SK-N-SH (cell line): ENCODE data around the gene EML1.

Experiments
- CHD2 ChIP-seq: fragments of 150-350 bp; IDR thresholded peaks from 2 replicates; pipeline ENCODE4 v1.6.1; 2018; ENCODE audit warnings: low read length; ENCODE audit not compliant: partially characterized antibody
- CTCF ChIP-seq: fragments of 200-600 bp; sonication (generic); IDR thresholded peaks from 2 replicates; pipeline ENCODE4 v1.6.1; 2017; ENCODE audit warnings: antibody characterized with exemption, mild to moderate bottlenecking, moderate library complexity
- FOXJ3 ChIP-seq: sonication (generic); formaldehyde crosslinking; IDR thresholded peaks from 2 replicates; pipeline ENCODE4 v1.5.1; 2020; ENCODE audit warnings: mild to moderate bottlenecking, missing genetic modification reagents
- FOXM1 ChIP-seq: IDR thresholded peaks from 2 replicates; pipeline ENCODE4 v1.4.0; 2012; ENCODE audit warnings: low read depth, mild to moderate bottlenecking
- JUND ChIP-seq: IDR thresholded peaks from 2 replicates; pipeline ENCODE4 v1.4.0; 2012
- MXI1 ChIP-seq: IDR thresholded peaks from 2 replicates; pipeline ENCODE4 v1.6.1; 2012; ENCODE audit warnings: mild to moderate bottlenecking, low read depth, low read length, improper control_type of control experiment
- NFIC ChIP-seq: IDR thresholded peaks from 2 replicates; pipeline ENCODE4 v1.4.0; 2012; ENCODE audit warnings: borderline replicate concordance
- PBX3 ChIP-seq: IDR thresholded peaks from 2 replicates; pipeline ENCODE4; 2012
- POLR2AphosphoS5 ChIP-seq: IDR thresholded peaks from 2 replicates; pipeline ENCODE4 v1.6.1; 2012; ENCODE audit warnings: low read depth, low read length
- SIN3A ChIP-seq: IDR thresholded peaks from 2 replicates; pipeline ENCODE4 v1.6.1; 2012; ENCODE audit warnings: low read depth, mild to moderate bottlenecking, low read length, moderate library complexity, borderline replicate concordance
- SMC3 ChIP-seq: IDR thresholded peaks from 2 replicates; pipeline ENCODE4 v1.6.1; 2012; ENCODE audit warnings: low read depth, low read length, improper control_type of control experiment
- TCF12 ChIP-seq: IDR thresholded peaks from 2 replicates; pipeline ENCODE4 v1.4.0; 2012
- USF1 ChIP-seq: IDR thresholded peaks from 2 replicates; pipeline ENCODE4 v1.4.0; 2012; ENCODE audit warnings: low read depth, borderline replicate concordance

DNA sequence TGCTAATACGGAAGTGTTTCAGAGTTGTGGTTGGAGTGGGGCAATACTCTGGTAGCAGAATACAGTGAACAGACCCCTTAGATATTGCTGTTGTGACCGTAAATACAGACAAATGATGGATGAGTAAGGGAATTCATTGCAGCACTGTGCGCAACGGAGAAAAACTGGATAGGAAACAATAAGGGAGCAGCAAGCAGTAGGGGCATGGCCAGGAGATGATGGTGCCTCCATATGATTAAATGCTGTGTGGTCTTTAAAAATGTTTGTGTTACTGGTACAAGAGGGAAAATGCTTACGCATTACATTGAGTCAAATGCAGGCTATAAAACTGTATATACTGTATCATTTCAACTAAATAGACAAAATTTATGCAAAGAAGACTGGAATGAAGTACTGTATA is 61.6 kb downstream of the EML1 start:
- TF ChIP-seq CTCF (no peak), POLR2AphosphoS5 (no peak), MXI1 (no peak), JUND (no peak), SMC3 (no peak), TCF12 (no peak), FOXM1 (no peak), NFIC (no peak), FOXJ3 (CRISPR knock-in tag) (no peak), USF1 (no peak), SIN3A (no peak), CHD2 (no peak), PBX3 (no peak)
